Psoas muscle (tissue), 8 donors: ENCODE measurements around the gene ELMO1. TPM values are rescaled to one million over a fixed set of nuclear protein-coding genes. Genes with fewer than 3 reads are reported as not detected.
A peak's percentile ranks its signal among the peaks of the same experiment; 100 is the strongest.

ENCODE experiments used
- ATAC-seq, 4 donors: fragments of 200-7000 bp; cut with Tn5 transposase; one replicate each; pipeline ENCODE4 v1.9.1; 2020; ENCODE audit warnings: moderate library complexity in 3 of 4, mild to moderate bottlenecking in 2 of 4
- DNase-seq, 2 donors: peaks; one replicate each; pipeline ENCODE4 v3.0.0-alpha.2; 2020
- H3K27ac ChIP-seq: fragments of 200-600 bp; one replicate; pipeline ENCODE4 v1.8.0; 2022
- H3K27me3 ChIP-seq, 3 donors: fragments of 200-600 bp in 1 of 3; one replicate each; pipeline versions ENCODE4 v1.6.1 to v1.8.0; 2013 to 2022; ENCODE audit warnings: low read length in 2 of 3, mild to moderate bottlenecking in 2 of 3, moderate library complexity in 1 of 3; ENCODE audit not compliant: insufficient read depth in 3 of 3
- H3K36me3 ChIP-seq, 2 donors: fragments of 200-600 bp in 1 of 2; one replicate each; pipeline versions ENCODE4 v1.6.1 to v1.8.0; 2013 to 2022; ENCODE audit warnings: low read depth in 1 of 2, mild to moderate bottlenecking in 1 of 2, moderate library complexity in 1 of 2; ENCODE audit not compliant: insufficient read depth in 1 of 2
- H3K4me1 ChIP-seq: fragments of 200-600 bp; one replicate; pipeline ENCODE4 v1.8.0; 2022
- H3K4me3 ChIP-seq: fragments of 200-600 bp; one replicate; pipeline ENCODE4 v1.8.0; 2022; ENCODE audit warnings: mild to moderate bottlenecking
- H3K9me3 ChIP-seq: fragments of 200-600 bp; one replicate; pipeline ENCODE4 v1.8.0; 2022
- CTCF ChIP-seq: fragments of 200-600 bp; IDR thresholded peaks from one replicate; pipeline ENCODE4 v1.8.0; 2022; ENCODE audit warnings: antibody characterized with exemption
- WGBS, 3 donors: extraction: QIAGEN DNeasy Blood & Tissue Kit; methylation state at CpG; one replicate each; pipeline versions ENCODE4 v1.1.6 to v1.1.7; 2013; 5-methylcytosine and 5-hydroxymethylcytosine counted together
- intact Hi-C, 2 donors: fragments of 100-400 bp; cut with DNase I; formaldehyde crosslinking; loops; one replicate each; pipeline versions ENCODE4 v1.11.0 to v1.14.2; 2022
- polyA plus RNA-seq, 3 donors: library from polyadenylated mRNA; stranded (reverse); fragments of 200-250 nt; gene quantifications; one replicate each; pipeline ENCODE4 v1.2.3, GENCODE V29; 2013
- total RNA-seq, 4 donors: library from RNA; stranded (reverse); fragmentation: NEBNext Ultra II Directional in 2 of 4; extraction: Animal tissue kit (Norgen Biotek cat#: 25700) in 2 of 4; gene quantifications; one replicate each; pipeline versions ENCODE4 v1.2.1 to v1.2.4, GENCODE V29; 2021 to 2023
- donor health status: healthy with polysubstance abuse.
- donor health status: DM: no; HTN: no; CAD: no; lungs with moderate emphysema.
- donor health status: Bipolar disorder and iron deficiency.
- donor health status: healthy.
- donor health status: DM: yes; HTN: yes; CAD: no.
- donor health status: DM: no; HTN: no; CAD: no.
- donor health status: DM: no; HTN: no; CAD: no.
- donor health status: DM: yes; HTN: yes; CAD: no.

Gene ELMO1
- total and polyA plus RNA-seq, 7 donors: 2.8 to 8.1 (median 6.9) TPM

- ATAC-seq: no peak
- H3K27ac ChIP-seq: no peak overlapping the region
- no peaks in the 10 kb centered on the region for H3K4me1 ChIP-seq
- no peaks in the 10 kb centered on the region for H3K9me3 ChIP-seq
- no peaks in the 10 kb centered on the region for H3K36me3 ChIP-seq
- no peaks in the 10 kb centered on the region for H3K27me3 ChIP-seq
- H3K4me3 ChIP-seq: peak overlapping the region; percentile 25
- TF ChIP-seq CTCF: no peak
- 78 to 83% (median 79%) methylated on average over 16 of the region's 16 CpGs for WGBS, 3 donors
- intact Hi-C loops: no loop called here
- DNase-seq: peak in 1 of 2 donors; percentile 51
Measured at GRCh38 chr7:37342688-37343471, 105.8 kb downstream of the ELMO1 start.

DNA sequence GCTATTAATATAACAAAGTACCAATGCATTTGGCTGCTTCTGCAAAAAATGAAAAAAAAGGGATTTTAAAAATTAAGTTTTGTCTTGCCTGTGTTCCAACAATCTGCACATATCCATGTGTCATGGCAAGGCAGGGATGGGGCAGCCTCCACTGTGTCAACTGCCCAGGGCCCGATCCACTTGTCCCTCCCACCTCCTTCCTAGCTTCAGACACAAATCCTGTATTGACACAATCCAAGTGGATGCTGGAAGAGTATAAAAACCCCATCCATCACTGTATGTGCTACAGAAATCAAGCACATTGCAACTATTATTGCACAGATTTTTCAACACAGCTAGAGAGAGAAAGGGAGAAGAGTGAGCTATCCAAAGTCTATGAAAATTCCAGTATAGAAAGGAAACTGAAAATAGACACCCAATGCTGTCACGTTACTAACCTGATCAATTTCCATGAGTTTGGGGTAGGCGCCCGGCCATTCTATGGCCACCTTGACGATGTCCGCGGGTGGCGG is 106.4 kb downstream of the ELMO1 start:
- H3K9me3 ChIP-seq: no peaks in the 10 kb centered on the region
- no peak for TF ChIP-seq CTCF
- no peaks in the 10 kb centered on the region for H3K36me3 ChIP-seq
- H3K27me3 ChIP-seq: no peaks in the 10 kb centered on the region
- no peak for DNase-seq
- ATAC-seq: no peak
- WGBS, 3 donors: 89 to 93% (median 92%) methylated on average over 8 of the region's 8 CpGs
- H3K4me1 ChIP-seq: no peaks in the 10 kb centered on the region
- no peak overlapping the region for H3K27ac ChIP-seq
- intact Hi-C loops: no loop called here
- peak overlapping the region; percentile 25 for H3K4me3 ChIP-seq

DNA sequence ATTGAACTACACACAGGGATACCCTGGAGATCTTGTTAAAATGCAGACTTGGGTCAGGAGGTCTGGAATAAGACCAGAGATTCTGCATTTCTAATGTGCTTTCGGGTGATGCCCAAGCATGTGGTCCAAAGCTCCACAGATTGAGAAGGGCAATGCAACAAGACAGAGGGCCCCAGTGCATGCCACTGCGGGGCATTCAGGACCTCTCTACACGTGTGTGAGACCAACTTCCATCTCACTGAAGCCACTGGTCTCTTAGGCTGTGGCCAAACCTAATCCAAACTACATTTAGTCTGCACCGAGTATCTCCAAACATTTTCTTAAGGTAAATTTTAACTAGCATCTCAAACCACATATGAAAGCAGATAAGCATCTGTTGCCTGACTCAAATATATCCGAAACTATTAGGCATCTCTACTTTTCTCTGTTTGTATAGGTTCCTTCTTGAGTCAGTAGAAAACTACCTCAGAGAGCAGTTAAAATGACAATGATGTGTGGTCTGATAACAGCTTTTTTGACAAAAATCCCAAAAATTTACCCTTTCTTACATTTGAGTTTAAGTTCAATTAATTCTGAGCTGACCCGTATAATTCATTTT is 107.5 kb downstream of the ELMO1 start:
- 67 to 81% (median 77%) methylated on average over 6 of the region's 6 CpGs for WGBS, 3 donors
- no peak for DNase-seq
- no peaks in the 10 kb centered on the region for H3K4me1 ChIP-seq
- intact Hi-C loops: no loop called here
- ATAC-seq: no peak
- H3K4me3 ChIP-seq: no peak overlapping the region
- H3K27me3 ChIP-seq: no peaks in the 10 kb centered on the region
- no peaks in the 10 kb centered on the region for H3K36me3 ChIP-seq
- no peak overlapping the region for H3K27ac ChIP-seq
- H3K9me3 ChIP-seq: no peaks in the 10 kb centered on the region
- no peak for TF ChIP-seq CTCF

DNA sequence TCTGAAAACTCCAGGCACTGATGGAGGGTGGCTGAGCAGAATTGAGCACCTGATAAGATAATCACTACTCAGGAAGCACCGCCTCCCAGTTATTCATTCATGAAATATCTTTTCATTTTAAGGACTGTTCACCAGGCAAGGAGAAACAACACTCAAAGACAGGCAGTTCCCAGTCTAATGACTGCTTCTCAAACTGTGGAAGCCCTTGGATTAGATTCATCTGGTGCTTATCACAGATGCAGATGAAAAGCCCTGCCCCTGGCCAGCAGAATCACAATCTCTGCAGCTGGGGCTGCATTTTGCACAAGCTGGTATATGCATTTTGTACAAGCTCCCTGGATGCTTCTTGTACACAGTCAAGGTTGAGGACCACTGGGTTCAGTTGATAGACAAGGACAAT is 109.7 kb downstream of the ELMO1 start:
- 92 to 96% (median 96%) methylated on average over 1 of the region's 1 CpG for WGBS, 3 donors
- DNase-seq (no peak), ATAC-seq (no peak)
- no peak for TF ChIP-seq CTCF
- Histone ChIP-seq H3K27me3 (no peaks in the 10 kb centered on the region), H3K9me3 (no peaks in the 10 kb centered on the region), H3K36me3 (no peaks in the 10 kb centered on the region), H3K4me1 (no peaks in the 10 kb centered on the region), H3K27ac (no peak overlapping the region), H3K4me3 (no peak overlapping the region)
- intact Hi-C loops: no loop called here
